ENCODE measurements around the gene HCN1. TPM values are rescaled to one million over a fixed set of nuclear protein-coding genes. Genes with fewer than 3 reads are reported as not detected.

Gene HCN1
- total and polyA plus RNA-seq, 2 of the 8 experiments (the other 6 are each of a cell fraction or from before 2014, with no cell fraction given), result 1.1 to 6.7 TPM

- Histone ChIP-seq H3K4me3 (ENCODE audit: extremely low read depth in 1 of 4, insufficient read depth in 2 of 4, low read depth in 3 of 4, low read length in 4 of 4) (no peak overlapping the region), H3K9me3 (ENCODE audit: insufficient read depth in 2 of 2, low read depth in 1 of 2, low read length in 1 of 2) (no peaks in the 10 kb centered on the region), H3K36me3 (ENCODE audit: control insufficient read depth in 2 of 4, insufficient read depth in 4 of 4, low read length in 3 of 4) (no peaks in the 10 kb centered on the region), H3K27ac (ENCODE audit: low read depth, low read length) (no peak overlapping the region), H3K4ac (replicated peaks; ENCODE audit: insufficient read length, low read depth, low read length) (no peak overlapping the region), H4K91ac (replicated peaks; ENCODE audit: insufficient read length, low read length) (no peak overlapping the region), H3K79me1 (ENCODE audit: low read depth, low read length) (no peaks in the 10 kb centered on the region), H3K4me1 (replicated peaks in 1 of 4; ENCODE audit: control insufficient read depth in 3 of 4, insufficient read depth in 4 of 4, low read length in 3 of 4) (0 out of 7 replicates have a peak, but pooled peaks cover 0 to 2% (median 0%) of the 10 kb centered on the region in 4 experiments), H3K56ac (replicated peaks; ENCODE audit: insufficient read length, low read depth, low read length) (no peak overlapping the region), H4K20me1 (replicated peaks in 1 of 2; ENCODE audit: control insufficient read depth in 1 of 2, insufficient read depth in 2 of 2, low read length in 2 of 2) (no peaks in the 10 kb centered on the region), H2BK12ac (ENCODE audit: low read depth, low read length) (no peak overlapping the region), H2AFZ (ENCODE audit: low read length) (no peak overlapping the region), H3K18ac (ENCODE audit: extremely low read depth, low read length) (no peak overlapping the region), H2BK20ac (ENCODE audit: low read length) (no peak overlapping the region), H2BK15ac (ENCODE audit: low read length) (no peak overlapping the region), H4K5ac (ENCODE audit: insufficient read length, low read depth, low read length) (no peak overlapping the region), H3K4me2 (ENCODE audit: insufficient read depth in 1 of 2, low read depth in 2 of 2, low read length in 2 of 2) (no peak overlapping the region), H3K9ac (replicated peaks in 1 of 4; ENCODE audit: extremely low read depth in 1 of 4, low read depth in 3 of 4, low read length in 3 of 4) (no peak overlapping the region), H3K23ac (ENCODE audit: insufficient read length) (no peak overlapping the region), H2BK120ac (replicated peaks; ENCODE audit: low read depth, low read length) (no peak overlapping the region), H2BK5ac (ENCODE audit: low read depth, low read length) (no peak overlapping the region), H3K27me3 (replicated peaks in 1 of 4; ENCODE audit: control insufficient read depth in 3 of 4, extremely low read depth in 1 of 4, insufficient read depth in 3 of 4, low read length in 3 of 4) (no peaks in the 10 kb centered on the region), H3K79me2 (ENCODE audit: control insufficient read depth in 1 of 2, insufficient read depth in 2 of 2, low read length in 2 of 2) (no peaks in the 10 kb centered on the region), H3K14ac (ENCODE audit: insufficient read length) (no peak overlapping the region), H4K8ac (ENCODE audit: extremely low read depth, insufficient read depth, low read length) (no peak overlapping the region), H2AK5ac (ENCODE audit: low read depth, low read length) (no peak overlapping the region), H3K23me2 (ENCODE audit: low read depth, low read length) (no peaks in the 10 kb centered on the region; the same call in 1 of the 2 replicates)
- CTCF ChIA-PET (ENCODE audit: partially characterized antibody), result no interaction called here
- TF ChIP-seq PHF8 (conservative IDR thresholded peaks at IDR 0.05; ENCODE audit: low read depth, low read length) (no peak), RNF2 (IDR thresholded peaks at IDR 0.05; ENCODE audit: borderline replicate concordance, low read depth, low read length, missing control alignments, poor library complexity, severe bottlenecking) (no peak), POU5F1 (IDR thresholded peaks at IDR 0.05; ENCODE audit: low read depth, low read length) (no peak)
- FAIRE-seq (no peak), DNase-seq (ENCODE audit: low read depth in 1 of 2, low spot score in 2 of 2) (no peak)
- POLR2A ChIA-PET (ENCODE audit: partially characterized antibody), result no interaction called here
- 92% methylated on average over 2 of the region's 2 CpGs; no CpG with 5 or more reads in 1 of the 2 experiments for WGBS, 2 experiments (ENCODE audit: extremely low coverage in 1 of 2, insufficient coverage in 1 of 2, insufficient read length in 1 of 2, insufficient replicate concordance in 2 of 2, low coverage in 1 of 2, low lambda C conversion rate in 2 of 2, missing lambda C conversion rate in 1 of 2)
These were observed 92.1 kb downstream of the HCN1 start for GRCh38 chr5:45604092-45604491.

Measured in H1 (cell line).